NCI-H345 (cell line): ENCODE results near the gene GFOD1.

ENCODE experiments used
- DNase-seq: peaks from one replicate; lab custom pipeline; 2025; lab: John Stamatoyannopoulos, UW

The GFOD1 gene

GRCh38 chr6:13315896-13316295, 171.5 kb downstream of the GFOD1 start:
- DNase-seq: no peak

- no peak for DNase-seq
Measured at GRCh38 chr6:13314806-13315205, 172.6 kb downstream of the GFOD1 start.

- no peak for DNase-seq
Measured at GRCh38 chr6:13311155-13311554, 176.2 kb downstream of the GFOD1 start.

GRCh38 chr6:13308332-13308731, 179.1 kb downstream of the GFOD1 start:
- no peak for DNase-seq
